GM18507 (cell line): ENCODE data around the gene CHN2.

Source experiments
- DNase-seq: peaks from one replicate; pipeline ENCODE4 v3.0.0; 2011; ENCODE audit warnings: low read depth; ENCODE audit not compliant: insufficient read length; ENCODE audit errors: extremely low spot score
- FAIRE-seq: peaks from 2 replicates; lab custom pipeline; 2011; peaks lifted over from hg19 to GRCh38; lab: Jason Lieb, UNC

Gene CHN2

GRCh38 chr7:29469976-29470557 is 275.5 kb downstream of the CHN2 start:
- no peak for FAIRE-seq
- DNase-seq: no peak

GRCh38 chr7:29471444-29472138 is 277.0 kb downstream of the CHN2 start:
- no peak for DNase-seq
- FAIRE-seq: no peak

GRCh38 chr7:29476916-29477315 is 282.3 kb downstream of the CHN2 start:
- FAIRE-seq: no peak
- no peak for DNase-seq

- FAIRE-seq (no peak), DNase-seq (no peak)
These were observed 283.7 kb downstream of the CHN2 start for GRCh38 chr7:29478226-29478625.

GRCh38 chr7:29478687-29479240 is 284.2 kb downstream of the CHN2 start:
- DNase-seq (no peak), FAIRE-seq (no peak)

GRCh38 chr7:29479301-29480200 is 285.0 kb downstream of the CHN2 start:
- DNase-seq (no peak), FAIRE-seq (no peak)

GRCh38 chr7:29480451-29480850 is 285.9 kb downstream of the CHN2 start:
- FAIRE-seq (no peak), DNase-seq (no peak)

- FAIRE-seq (no peak), DNase-seq (no peak)
These were observed 286.5 kb downstream of the CHN2 start for GRCh38 chr7:29480934-29481651.

- DNase-seq: no peak
- no peak for FAIRE-seq
These were observed 287.5 kb downstream of the CHN2 start for GRCh38 chr7:29482056-29482455.

- FAIRE-seq: no peak
- DNase-seq: no peak
These were observed 288.9 kb downstream of the CHN2 start for GRCh38 chr7:29483219-29484104.

- DNase-seq: no peak
- no peak for FAIRE-seq
These were observed 289.7 kb downstream of the CHN2 start for GRCh38 chr7:29484280-29484679.

GRCh38 chr7:29485339-29486190 is 291.0 kb downstream of the CHN2 start:
- FAIRE-seq: no peak

GRCh38 chr7:29486191-29486700 is 291.7 kb downstream of the CHN2 start:
- DNase-seq: no peak
- no peak for FAIRE-seq

More at GRCh38 chr7:29485339-29486190, 291.0 kb downstream of the CHN2 start:
- DNase-seq: no peak

GRCh38 chr7:29487424-29487823 is 292.8 kb downstream of the CHN2 start:
- no peak for DNase-seq
- FAIRE-seq: no peak

GRCh38 chr7:29488203-29488970 is 293.8 kb downstream of the CHN2 start:
- DNase-seq (no peak), FAIRE-seq (no peak)

GRCh38 chr7:29488977-29489376 is 294.4 kb downstream of the CHN2 start:
- DNase-seq: no peak
- FAIRE-seq: no peak

- no peak for FAIRE-seq
- DNase-seq: no peak
These were observed 295.6 kb downstream of the CHN2 start for GRCh38 chr7:29490094-29490607.
